Omental fat pad (tissue), 4 donors: Measurements from ENCODE around the gene RAPGEF4. TPM values are rescaled to one million over a fixed set of nuclear protein-coding genes. Genes with fewer than 3 reads are reported as not detected.
A peak's percentile ranks its signal among the peaks of the same experiment; 100 is the strongest.
"Not testable (repeated sequence)": the region's sequence is repeated elsewhere in the genome, so short reads cannot be mapped to it uniquely, and the experiment has no call there.

Source experiments
- ATAC-seq: fragments of 150-250 bp; one replicate; pipeline ENCODE4 v1.9.1; 2016; ENCODE audit warnings: mild to moderate bottlenecking, moderate library complexity; ENCODE audit not compliant: low FRiP score
- DNase-seq: peaks from one replicate; pipeline ENCODE4 v3.0.0-alpha.2; 2019; ENCODE audit warnings: low spot score
- CTCF ChIP-seq, 3 donors: fragments of 450-650 bp; IDR thresholded peaks; one replicate each; pipeline ENCODE4 v1.5.1; 2016 to 2017; ENCODE audit warnings: antibody characterized with exemption in 3 of 3, mild to moderate bottlenecking in 3 of 3, moderate library complexity in 2 of 3
- total RNA-seq, 4 donors: library from RNA; depleted of rRNA; stranded (reverse); fragments of >200 nt; gene quantifications; one replicate each; pipeline ENCODE4 v1.1.0, GENCODE V29; 2016

RAPGEF4 gene
- total RNA-seq, 4 donors from 2014 or later: 11.7 to 25.6 (median 20.0) TPM

- no peak for DNase-seq
- TF ChIP-seq CTCF (IDR thresholded peaks at IDR 0.05): no peak
- no peak for ATAC-seq
These were observed 295.2 kb downstream of the RAPGEF4 start for GRCh38 chr2:173030561-173031490.

GRCh38 chr2:173032032-173032431 lies 296.4 kb downstream of the RAPGEF4 start:
- no peak for TF ChIP-seq CTCF (IDR thresholded peaks at IDR 0.05)
- no peak for ATAC-seq
- DNase-seq: no peak

GRCh38 chr2:173033084-173033483 lies 297.4 kb downstream of the RAPGEF4 start:
- no peak for DNase-seq
- no peak for TF ChIP-seq CTCF (IDR thresholded peaks at IDR 0.05)
- no peak for ATAC-seq

GRCh38 chr2:173034143-173034542 lies 298.5 kb downstream of the RAPGEF4 start:
- DNase-seq: no peak
- TF ChIP-seq CTCF (IDR thresholded peaks at IDR 0.05): no peak
- no peak for ATAC-seq

GRCh38 chr2:173037245-173038120 lies 301.8 kb downstream of the RAPGEF4 start:
- TF ChIP-seq CTCF (IDR thresholded peaks at IDR 0.05): no peak
- no peak for DNase-seq
- ATAC-seq: peak; percentile 35

GRCh38 chr2:173038257-173038656 lies 302.6 kb downstream of the RAPGEF4 start:
- DNase-seq, ATAC-seq: not testable (repeated sequence)

- no peak for TF ChIP-seq CTCF (IDR thresholded peaks at IDR 0.05)
- ATAC-seq: no peak
- no peak for DNase-seq
These were observed 305.1 kb downstream of the RAPGEF4 start for GRCh38 chr2:173040729-173041128.
